ENCODE data around the gene MYO3B.

DNA sequence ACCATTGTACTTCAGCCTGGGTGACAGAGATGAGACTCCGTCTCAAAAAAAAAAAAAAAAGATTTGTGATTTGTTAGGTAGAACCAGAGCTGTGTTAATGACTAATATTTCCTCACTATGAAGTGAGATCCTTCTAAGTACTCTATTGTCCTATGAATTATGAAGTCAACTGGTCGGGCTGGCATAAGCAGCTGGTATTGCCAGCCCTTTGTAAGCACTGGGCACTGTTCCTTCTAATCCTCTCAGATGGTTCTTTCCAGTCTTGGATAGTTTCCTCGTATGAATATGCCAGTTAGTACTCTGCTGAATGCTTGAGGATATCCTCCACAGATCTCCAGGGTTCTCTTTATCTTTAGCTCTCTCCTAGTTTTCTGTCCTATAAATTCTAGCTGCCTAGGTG, 314.1 kb downstream of the MYO3B start:
- TF ChIP-seq, protein P1, sequence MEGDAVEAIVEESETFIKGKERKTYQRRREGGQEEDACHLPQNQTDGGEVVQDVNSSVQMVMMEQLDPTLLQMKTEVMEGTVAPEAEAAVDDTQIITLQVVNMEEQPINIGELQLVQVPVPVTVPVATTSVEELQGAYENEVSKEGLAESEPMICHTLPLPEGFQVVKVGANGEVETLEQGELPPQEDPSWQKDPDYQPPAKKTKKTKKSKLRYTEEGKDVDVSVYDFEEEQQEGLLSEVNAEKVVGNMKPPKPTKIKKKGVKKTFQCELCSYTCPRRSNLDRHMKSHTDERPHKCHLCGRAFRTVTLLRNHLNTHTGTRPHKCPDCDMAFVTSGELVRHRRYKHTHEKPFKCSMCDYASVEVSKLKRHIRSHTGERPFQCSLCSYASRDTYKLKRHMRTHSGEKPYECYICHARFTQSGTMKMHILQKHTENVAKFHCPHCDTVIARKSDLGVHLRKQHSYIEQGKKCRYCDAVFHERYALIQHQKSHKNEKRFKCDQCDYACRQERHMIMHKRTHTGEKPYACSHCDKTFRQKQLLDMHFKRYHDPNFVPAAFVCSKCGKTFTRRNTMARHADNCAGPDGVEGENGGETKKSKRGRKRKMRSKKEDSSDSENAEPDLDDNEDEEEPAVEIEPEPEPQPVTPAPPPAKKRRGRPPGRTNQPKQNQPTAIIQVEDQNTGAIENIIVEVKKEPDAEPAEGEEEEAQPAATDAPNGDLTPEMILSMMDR (conservative IDR thresholded peaks at IDR 0.05), result no peak
- no peak for TF ChIP-seq ZFX (IDR thresholded peaks at IDR 0.05)
